GM04504 (cell line): ENCODE results near the gene TGFB1I1.
"Not testable (repeated sequence)": the region's sequence is repeated elsewhere in the genome, so short reads cannot be mapped to it uniquely, and the experiment has no call there.

Experiments
- DNase-seq: peaks from one replicate; pipeline ENCODE4 v3.0.0-alpha.2; 2012; ENCODE audit warnings: low read depth

Gene TGFB1I1

DNA sequence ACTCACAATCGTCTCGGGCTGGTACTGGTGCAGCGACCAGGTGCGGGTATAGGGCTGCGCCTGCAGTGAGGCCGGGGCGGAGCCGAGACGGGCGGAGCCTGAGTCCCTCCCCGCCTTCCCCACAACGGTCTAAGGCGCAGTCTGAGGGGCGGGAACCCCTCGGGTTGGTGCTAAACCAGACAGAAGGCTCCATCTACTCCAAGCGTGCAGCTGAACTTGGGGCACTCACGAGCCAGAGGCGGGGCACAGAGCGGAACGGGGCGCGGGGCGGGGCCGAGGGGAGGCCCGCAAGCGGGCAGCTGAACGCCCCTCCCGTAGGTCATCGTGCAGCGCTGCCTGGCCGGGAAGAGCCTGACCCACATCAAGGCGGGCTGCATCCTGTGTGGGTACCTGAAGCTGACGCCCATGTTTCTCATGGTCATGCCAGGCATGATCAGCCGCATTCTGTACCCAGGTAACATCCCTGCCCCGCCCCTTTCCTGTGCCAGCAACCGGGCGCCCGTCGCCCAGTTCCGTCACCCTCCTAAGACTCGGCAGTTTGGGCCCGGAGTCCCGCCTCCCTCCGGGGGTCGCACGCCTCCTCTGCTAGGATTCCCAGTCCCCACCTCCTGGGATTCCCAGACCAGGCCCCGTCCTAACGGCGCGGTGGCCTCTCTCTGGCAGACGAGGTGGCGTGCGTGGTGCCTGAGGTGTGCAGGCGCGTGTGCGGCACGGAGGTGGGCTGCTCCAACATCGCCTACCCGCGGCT lies 15.9 kb downstream of the TGFB1I1 start:
- no peak for DNase-seq

DNA sequence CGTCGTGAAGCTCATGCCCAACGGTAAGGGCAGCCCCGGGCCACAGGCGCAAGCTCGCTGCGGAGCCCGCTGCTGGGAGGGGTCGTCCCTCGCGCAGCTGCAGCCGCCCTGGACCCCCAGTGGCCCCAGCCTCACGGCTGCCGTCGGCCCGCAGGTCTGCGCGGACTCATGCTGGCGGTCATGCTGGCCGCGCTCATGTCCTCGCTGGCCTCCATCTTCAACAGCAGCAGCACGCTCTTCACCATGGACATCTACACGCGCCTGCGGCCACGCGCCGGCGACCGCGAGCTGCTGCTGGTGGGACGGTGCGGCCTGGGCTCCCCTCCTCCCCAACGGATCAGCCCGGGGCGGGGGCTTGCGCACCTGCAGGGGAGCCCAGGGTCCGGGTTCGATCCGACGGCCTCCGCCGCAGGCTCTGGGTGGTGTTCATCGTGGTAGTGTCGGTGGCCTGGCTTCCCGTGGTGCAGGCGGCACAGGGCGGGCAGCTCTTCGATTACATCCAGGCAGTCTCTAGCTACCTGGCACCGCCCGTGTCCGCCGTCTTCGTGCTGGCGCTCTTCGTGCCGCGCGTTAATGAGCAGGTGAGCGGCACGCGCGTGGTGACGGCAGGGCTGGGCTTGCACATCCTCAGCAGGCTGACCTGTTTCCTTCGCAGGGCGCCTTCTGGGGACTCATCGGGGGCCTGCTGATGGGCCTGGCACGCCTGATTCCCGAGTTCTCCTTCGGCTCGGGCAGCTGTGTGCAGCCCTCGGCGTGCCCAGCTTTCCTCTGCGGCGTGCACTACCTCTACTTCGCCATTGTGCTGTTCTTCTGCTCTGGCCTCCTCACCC lies 16.7 kb downstream of the TGFB1I1 start:
- no peak for DNase-seq

DNA sequence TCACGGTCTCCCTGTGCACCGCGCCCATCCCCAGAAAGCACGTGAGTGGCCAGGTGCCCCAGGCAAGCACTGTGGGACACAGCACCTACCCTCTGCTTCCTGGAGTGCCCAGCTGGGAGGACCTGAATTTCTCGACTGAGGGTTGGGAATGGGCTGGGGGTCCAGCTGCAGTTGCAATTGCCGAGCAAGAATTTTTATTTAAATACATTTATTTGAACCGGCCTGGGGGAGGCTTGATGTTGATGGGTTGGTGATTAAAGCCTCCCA lies 17.3 kb downstream of the TGFB1I1 start:
- no peak for DNase-seq

DNA sequence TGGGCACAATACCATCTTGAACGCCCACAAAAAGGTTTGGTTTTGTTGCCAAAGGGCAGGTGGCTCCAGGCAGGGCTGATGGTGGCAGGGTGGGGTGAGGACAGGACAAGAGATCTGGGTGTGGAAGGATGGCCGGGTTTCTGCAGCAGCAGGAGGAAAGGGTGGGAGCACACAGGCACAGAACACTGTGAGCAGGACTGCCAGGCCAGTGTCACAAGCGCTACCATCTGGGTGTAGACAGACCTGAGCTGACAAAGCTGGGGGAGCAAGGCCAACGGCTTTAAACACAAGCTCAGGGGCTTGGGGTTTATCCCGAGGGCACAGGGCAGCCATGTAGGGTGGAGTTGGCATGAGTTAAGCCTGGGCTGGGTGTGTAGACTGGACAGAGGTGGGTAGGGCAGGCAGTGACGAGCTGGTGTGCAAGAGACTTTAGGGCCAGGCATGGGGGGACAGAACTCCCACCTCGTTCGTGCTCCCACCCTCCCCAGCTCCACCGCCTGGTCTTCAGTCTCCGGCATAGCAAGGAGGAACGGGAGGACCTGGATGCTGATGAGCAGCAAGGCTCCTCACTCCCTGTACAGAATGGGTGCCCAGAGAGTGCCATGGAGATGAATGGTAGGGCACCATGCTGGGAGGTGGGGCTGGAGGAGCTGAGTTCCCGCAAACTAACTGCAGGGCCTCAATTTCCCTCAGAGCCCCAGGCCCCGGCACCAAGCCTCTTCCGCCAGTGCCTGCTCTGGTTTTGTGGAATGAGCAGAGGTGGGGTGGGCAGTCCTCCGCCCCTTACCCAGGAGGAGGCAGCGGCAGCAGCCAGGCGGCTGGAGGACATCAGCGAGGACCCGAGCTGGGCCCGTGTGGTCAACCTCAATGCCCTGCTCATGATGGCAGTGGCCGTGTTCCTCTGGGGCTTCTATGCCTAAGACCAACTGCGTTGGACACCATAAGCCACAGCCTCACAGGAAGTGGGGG lies 17.9 kb downstream of the TGFB1I1 start:
- no peak for DNase-seq

DNA sequence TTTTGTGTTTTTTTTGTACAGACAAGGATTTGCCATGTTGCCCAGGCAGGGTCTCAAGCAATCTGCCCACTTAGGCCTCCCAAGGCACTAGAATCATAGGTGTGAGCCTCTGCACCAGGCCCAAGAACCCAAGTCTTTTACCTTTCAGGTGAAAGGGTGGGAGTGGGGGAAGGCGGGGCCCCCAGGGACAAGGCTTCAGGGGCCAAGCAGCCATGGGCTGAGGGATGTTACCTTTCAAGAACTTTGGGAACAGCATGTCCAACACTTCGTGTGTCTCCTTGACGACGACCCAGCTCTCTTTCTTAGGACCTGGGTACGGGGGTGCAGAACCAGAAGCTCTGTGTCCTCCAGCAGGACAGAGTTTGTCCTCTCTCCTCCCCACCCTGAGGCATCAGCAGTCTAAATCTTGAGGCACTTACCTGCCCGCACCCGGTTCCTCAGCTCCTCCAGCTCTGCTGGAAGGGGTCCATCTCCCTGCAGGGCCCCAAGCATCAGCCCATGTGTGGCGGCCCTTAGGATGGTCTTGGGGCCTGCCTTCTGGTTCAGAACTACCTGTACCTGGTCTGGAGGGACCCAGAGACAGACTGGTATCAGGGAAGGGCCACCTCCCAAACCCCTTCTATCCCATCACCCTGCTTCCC lies 19.9 kb downstream of the TGFB1I1 start:
- no peak for DNase-seq

DNA sequence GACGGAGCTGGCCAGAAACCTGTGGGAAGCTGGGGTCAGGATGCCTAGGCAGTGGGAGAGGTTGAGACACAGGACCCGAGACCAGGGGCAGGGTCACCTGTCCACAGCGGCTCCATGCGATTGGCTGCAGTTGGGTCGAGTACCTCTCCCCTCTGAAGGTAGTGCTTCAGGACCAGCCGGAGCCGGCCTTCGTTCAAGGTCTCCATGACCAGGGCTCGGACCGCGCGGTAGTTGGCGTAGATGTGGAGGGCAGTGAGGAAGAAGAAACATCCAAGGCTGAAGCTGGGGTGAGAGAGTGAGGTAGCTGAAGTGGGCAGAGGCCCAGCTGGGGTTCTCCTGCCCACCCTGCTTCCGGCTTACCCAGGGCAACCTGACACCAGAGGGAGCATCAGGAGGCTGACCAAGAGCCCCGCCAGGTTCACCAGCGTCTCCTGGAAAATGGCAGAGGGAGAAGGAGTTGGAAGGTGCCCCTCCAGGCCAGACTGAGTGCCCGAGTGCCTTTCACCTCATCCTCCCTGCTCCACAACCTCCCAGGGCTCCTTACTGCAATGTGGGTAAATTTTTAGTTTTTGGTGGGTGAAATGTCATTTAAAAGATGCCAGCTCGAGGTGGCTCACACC lies 21.7 kb downstream of the TGFB1I1 start:
- no peak for DNase-seq

DNA sequence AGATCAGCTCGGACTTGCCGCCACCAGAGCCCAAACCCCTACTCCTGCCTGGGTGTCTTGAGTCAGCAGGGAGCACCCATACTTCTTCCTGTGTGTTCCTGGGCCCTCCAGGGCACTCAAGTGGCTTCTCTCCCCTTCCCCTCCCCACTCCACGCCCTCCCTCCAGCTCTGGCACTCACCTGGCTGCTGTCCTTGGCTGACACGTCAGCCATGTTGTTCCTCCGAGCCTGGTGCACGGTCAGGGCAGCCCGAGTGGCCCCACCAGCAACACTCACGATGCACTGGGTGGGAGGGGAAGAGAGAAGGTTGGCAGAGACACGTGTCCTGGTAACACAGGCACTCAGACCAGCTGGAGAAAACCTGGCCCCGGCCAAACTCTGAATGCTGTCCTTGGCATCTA lies 24.7 kb downstream of the TGFB1I1 start:
- DNase-seq, result no peak

DNA sequence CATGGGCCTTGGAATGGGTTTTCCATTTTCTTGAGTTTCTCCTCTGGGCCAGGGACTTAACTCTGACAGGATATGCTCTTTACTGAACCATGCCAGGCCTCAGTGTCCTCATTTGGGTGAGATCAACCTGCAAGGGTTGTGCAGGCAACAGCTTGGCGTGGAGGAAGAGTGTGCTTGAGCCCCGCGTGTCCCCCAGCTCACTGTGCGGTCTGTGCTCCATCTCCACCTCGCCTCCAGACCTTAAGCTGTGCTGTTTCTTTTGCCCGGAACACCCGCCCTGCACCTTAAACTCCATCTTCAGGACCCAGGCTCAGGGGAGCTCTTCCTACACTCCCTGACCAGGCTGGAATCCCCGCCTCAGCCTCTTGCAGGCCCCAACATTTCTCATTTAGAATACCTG lies 26.5 kb downstream of the TGFB1I1 start:
- DNase-seq, result no peak

DNA sequence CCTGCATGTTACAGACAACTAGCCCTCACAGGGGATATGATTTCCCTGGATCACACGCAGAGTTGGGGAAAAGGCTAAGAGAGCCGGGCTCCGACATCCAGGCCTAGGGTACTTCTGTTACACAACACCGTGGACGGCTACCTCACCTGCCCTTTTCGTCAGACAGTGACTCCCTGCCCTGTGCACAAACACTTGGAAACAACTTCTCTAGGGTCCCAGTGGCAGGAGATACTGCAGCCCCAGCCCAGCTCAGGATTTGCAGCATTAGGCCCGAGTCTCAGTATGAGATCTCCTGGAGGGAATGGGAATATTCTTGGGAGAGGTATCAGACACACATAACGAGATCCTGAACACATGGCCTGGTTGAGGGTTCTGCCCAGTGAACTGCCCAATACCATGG lies 28.0 kb downstream of the TGFB1I1 start:
- no peak for DNase-seq

DNA sequence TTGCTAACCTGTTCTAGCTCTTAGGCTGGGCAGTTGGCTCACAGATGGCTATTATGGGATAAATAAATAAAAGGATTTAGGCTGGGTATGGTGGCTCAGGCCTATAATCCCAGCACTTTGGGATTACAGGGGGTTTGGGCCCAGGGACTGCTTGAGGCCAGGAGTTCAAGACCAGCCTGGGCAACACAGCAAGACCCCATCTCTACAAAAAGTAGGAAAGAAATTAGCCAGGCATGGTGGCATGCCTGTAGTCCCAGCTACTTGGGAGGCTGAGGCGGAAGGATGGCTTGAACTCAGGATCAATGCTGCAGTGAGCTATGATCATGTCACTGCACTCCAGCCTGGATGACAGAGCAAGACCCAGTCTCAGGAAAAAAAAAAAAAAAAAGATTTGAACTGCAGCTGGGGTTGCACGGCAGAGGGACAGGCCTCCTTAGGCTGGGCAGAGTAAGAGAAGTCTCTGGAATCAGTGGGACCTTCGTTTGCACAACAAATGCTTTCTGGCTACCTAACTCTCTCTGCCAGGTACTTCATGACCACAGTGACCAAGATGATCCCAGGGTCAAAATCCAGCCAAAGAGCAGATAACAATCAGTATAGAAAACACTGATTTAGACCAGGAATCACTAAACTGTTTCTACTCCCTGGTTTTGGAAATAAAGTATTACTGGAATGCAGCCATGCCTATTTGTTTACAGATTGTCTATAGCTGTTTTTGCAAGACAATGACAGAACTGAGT lies 29.4 kb downstream of the TGFB1I1 start:
- no peak for DNase-seq

DNA sequence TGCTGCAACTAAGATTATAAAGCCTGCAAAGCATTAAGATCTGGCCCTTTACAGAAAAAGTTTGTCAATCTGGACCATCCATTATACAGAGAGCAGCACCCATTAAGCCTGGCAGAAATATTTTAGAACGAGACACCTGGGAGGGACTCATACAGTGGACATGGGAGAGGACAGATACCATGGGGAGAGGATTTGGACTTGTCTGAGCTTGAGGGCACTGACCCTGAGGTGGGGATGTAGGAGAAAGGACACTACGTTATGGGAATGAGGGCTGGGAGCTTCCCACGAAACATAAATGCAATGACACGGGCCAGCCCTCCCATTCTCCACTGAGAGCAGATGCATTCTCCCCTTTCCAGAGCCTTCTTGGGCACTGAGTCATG lies 30.0 kb downstream of the TGFB1I1 start:
- DNase-seq, result no peak

DNA sequence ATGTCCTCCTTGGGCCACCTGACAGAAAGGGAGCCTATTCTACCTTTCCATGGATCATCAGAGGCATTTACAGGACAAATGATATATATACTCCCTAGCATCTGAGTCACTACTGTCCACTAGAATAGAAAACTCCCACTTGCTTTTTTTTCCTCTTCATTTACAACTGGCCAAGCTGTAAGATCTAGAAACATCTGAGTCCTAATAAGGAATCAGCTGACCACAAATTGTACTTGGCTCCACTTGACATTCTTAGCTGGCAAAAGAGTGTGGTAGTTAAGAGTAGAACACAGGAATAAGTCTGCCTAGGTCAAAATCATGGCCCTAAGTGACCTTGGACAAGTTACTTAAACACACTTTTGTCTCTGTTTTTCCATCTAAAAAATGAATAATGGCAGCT lies 31.0 kb downstream of the TGFB1I1 start:
- peak; percentile 28 for DNase-seq

DNA sequence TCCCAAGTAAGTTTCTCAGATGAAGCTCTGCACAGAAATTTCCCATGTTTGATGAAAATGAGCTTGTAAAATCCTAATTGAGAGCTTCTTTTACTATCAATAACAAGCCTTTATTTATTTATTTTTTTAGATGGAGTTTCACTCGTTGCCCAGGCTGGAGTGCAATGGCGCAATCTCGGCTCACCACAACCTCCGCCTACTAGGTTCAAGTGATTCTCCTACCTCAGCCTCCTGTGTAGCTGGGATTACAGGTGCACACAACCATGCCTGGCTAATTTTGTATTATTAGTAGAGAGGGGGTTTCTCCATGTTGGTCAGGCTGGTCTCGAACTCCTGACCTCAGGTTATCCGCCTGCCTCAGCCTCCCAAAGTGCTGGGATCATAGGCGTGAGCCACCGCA lies 31.6 kb downstream of the TGFB1I1 start:
- DNase-seq, result not testable (repeated sequence)

DNA sequence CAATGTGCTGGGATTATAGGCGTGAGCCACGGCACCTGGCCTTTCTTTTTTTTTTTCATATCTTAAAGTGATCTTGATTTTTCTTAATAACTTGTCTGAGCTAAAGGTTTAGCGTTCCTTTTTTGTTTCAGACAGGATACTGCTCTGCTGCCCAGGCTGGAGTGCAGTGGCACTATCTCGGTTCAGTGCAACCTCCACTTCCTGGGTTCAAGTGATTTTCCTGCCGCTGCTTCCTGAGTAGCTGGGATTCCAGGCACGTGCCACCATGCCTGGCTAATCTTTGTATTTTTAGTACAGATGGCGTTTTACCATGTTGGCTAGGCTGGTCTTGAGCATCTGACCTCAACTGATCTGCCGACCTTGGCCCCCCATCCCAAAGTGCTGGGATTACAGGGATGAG lies 32.2 kb downstream of the TGFB1I1 start:
- no peak for DNase-seq

DNA sequence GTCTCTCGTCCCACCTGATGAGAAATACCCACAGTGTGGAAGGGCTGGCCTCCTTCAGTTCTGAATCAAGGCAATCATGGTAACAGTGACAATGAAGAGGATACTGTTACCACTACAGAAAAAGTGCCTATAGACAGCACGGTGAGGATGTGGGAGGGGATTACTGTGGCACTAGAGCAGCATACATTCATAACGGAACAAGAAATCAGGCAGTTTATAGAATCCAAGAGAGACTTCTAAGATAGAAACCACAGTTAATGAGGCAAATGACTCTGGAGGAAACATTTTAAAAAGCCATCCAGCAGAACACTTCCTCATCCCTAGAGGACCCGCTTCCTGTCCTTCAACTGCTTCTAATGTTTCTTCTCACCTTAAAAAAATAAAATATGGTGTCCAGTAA lies 33.5 kb downstream of the TGFB1I1 start:
- no peak for DNase-seq

DNA sequence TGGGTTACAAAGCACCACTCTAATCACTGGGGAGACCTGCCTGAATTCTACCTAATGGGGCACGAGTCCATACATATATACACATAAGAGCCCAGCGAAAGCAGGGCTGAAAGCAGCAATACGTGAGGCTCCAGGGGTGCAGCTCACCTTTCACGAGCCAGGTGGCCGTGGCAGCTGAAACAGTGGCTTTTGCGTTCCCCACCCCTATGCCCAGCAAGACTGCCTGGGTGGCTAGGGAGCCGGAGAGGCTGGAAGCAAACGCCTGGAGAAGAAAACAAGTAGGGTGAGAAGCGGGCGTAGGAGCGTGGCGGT lies 35.6 kb downstream of the TGFB1I1 start:
- no peak for DNase-seq

DNA sequence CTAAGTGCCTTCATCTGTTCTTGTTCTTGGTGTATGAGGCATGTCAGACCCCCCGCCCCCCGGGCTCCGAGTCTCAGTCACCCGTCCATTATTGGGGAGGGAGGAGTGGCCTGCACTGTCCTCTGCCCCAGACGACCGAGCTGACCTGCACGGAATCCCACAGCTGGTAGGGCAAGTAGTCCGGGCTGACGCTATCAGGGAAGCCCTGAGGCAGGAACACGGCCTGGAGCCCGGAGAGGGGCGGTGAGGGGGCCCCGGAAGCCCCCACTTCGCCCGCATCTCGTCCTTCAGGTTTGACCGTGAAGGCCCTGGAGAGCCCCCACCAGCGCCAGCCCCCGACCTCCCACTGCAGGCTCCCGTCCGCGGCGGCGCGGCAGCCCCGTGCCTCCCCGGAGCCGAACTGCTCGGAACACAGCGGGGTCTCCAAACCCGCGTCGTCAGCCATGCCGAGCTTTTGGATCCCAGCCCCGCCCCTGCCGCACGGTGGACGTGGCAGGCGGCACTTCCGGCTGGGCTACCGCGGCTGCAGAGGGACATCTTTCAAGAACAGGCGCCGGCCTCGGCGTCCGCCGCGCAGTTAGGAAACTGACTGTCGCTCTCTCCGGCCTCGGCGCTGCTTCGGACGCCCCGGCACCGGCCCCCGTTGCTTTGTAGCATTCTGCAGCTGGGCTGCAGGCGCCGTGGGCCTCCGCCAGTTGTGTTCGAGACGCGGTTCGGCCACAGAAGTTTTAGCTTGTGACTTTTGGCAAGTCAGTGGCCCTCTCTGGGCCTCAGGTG lies 36.2 kb downstream of the TGFB1I1 start, which contains the start of gene RUSF1:
Gene RUSF1, minus strand, starts transcription at position 463 of the 777 bp plus-strand sequence. Its CDS starts 18 bp downstream, at position 445.
- DNase-seq, result peak; percentile 72

DNA sequence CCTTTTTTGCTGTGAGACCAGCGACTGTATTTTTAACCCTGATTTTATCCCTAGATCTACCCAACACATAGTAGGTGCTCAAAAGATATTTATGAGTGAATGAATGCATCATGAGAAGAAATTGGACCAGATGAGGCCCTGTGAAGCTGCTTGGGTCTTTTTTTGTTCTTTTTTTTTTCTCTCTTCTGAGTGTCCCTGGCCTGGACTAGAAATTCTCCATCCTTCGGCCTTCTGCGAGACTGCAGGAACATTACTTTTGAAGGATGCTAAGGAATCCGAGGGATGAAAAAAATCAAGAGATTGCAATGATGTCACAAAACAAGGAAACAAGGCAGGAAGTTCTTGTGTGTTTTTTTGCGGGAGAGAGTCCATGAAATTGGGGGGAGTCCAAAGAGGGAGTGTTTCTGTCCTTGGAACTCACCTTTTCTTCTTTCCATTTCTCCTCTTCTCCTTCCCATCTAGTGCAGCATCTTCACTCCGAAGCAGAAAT lies 36.8 kb downstream of the TGFB1I1 start:
- peak; percentile 17 for DNase-seq

DNA sequence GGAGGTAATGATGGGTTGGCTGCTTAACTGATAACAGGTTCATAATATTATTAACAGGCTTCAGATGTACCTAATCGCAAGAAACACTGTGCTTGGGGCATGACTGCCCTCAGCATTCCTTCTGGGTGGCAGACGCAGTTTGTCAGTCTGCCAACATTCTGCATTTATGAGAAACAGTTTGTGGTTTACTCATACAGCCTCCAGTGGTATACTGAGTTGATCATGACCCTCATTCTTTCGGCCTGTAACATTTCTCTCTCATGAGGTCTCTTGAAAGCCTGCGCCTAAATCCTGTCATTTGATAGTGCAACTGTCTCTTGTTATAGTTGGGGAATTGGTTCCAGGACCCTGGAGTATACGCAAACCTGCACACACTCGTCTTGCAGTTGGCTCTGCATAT lies 41.2 kb downstream of the TGFB1I1 start:
- DNase-seq, result peak; percentile 30

DNA sequence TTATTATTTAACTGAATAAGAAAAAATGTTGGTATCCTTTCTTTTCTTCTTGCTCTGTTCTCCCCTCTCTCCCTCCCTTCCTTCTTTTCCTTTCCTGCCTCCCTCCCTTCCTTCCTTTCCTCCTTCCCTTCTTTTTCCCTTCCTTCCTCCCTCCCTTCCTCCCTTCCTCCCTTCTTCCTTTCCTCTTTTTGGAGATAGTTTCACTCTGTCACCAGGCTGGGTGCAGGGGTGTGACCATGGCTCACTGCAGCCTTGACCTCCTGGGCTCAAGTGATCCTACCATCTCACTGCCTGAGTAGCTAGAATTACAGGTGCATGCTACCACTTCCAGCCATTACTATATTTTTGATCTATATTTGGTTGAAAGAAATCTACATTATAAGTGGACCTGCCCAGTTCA lies 41.9 kb downstream of the TGFB1I1 start:
- no peak for DNase-seq
